HG02840 (cell line): Measurements from ENCODE around the gene SEMA7A.

Source experiments
- ATAC-seq: cut with Tn5 transposase; IDR thresholded peaks from one replicate; pipeline ENCODE4 v1.9.1; 2021; ENCODE audit warnings: mild to moderate bottlenecking, moderate library complexity, moderate number of reproducible peaks; ENCODE audit not compliant: unreplicated experiment, low FRiP score

Gene SEMA7A

DNA sequence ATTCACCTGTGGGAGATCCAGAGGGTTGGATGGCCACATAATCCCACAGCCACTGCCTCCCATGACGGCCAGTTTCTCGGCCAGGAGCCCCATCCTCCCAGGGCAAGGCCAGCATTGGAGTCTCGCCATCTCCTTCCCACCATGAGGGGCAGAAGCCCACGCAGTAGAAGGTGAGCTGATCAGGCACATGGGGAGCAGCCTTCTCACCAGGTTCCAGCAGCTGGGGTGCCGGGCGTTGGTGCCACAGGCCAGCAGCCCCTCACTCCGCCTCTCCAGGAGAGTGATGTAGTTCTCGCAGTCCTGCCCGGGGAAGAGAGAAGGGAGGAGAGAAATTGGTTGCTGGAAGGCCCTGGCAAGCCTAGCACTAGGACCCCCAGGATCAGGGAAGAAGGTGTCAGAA, 16.1 kb downstream of the SEMA7A start:
- ATAC-seq, result no peak

GRCh38 chr15:74417225-74417624, 16.5 kb downstream of the SEMA7A start:
- ATAC-seq, result no peak

GRCh38 chr15:74415966-74416916, 17.5 kb downstream of the SEMA7A start:
- ATAC-seq, result no peak

- no peak for ATAC-seq
These were observed 19.0 kb downstream of the SEMA7A start for GRCh38 chr15:74414603-74415338.

DNA sequence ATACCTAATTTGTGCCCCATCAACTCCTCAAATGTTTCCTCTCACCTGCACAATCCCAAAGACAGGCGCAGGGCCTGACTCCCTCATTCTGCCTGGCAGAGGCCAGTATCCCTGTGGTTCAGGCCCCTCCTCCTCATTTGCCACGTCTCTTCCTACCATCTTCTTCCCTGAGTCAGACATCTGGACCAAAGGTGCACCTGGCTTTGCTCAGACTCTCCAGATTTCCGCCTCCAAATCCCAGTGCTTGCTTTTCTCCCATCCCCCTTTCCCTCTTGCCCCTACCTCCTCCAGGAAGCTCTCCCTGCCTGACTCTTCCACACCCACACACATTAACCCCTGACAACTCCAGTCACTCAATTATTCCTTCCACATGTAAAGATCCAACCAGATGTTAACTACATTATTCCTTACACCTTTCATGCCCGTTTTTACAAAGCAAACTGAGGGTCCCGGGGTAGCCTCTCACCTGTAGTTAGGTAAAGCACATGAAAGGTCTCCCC, 19.6 kb downstream of the SEMA7A start:
- no peak for ATAC-seq

- no peak for ATAC-seq
These were observed 20.2 kb downstream of the SEMA7A start for GRCh38 chr15:74413350-74414080.

DNA sequence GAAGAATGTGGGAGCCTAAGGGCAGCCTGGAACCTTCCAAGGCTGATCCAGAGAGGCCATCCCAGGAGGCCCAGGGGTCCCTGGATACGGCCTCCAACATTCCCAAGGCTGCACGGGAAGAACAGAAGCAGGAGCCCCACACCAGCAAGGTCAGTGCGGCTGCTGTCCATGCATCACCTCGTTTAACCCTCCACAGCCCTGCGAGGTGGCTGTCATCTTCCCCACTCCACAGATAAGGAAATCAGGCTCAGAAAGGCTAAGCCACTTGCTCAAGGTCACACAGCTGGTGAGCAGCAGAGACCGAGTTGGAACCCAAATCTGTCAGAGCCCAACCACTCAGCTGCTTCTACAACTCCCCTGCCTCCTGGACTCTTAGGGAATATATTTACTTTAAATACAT, 21.6 kb downstream of the SEMA7A start:
- ATAC-seq, result no peak

DNA sequence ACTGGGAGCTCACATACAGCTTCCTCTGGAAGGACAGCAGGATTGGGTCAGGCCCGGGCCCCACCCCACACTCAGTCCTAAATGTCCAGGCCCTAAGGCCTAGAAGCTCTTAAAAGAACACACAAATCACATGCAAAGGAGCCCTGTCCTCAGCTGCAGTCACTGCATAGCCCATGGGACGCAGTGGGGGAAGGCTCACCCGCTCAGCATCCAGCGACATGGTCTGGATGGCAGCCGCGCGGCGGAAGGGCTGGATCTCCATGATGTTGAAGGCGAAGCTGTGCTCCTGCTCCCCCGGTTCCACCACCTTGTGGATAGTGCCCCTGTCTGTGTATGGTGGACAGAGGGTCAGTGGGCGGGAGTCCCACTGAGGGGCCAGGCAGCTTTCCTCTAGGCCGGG, 22.1 kb downstream of the SEMA7A start:
- ATAC-seq, result no peak

DNA sequence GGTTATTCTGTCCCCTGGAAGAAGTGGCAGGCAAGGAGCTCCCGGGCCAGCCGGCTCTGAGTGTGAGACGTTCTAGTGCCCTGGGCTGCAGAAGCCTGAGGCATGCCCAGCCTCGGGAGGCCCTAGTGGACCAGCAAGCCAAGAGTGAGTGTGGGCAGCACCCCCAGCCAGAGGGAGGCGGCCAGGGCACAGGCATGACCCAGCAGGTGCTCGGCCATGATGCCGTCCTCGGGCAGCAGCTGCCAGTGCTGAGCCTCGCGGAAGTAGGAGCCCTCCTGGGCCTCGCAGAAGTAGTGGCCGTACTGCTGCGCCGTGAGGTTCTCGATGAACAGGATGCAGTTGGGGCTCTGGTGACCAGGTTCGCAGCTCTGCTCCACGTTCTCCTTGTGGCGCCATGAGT, 23.3 kb downstream of the SEMA7A start:
- no peak for ATAC-seq

DNA sequence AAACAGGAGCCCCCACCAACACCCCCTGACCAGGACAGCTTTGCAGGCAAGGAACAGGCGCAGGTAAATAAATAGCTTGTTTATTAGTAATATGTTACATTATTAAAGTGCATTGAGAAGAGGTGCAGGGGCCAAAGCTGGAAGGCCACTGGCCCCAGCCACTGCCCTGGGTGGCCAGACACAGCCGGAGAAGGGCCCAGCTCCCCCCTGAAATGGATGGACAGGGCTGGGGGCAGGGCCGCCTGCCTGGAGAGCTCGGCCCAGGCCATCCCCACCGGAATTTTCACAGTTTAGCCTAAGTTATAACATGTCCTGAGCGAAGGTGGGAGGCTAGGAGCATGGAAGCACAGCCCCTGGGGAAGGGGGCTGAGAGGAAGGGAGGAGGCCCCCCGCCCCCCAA, 24.5 kb downstream of the SEMA7A start:
- no peak for ATAC-seq

GRCh38 chr15:74408815-74409214, 24.9 kb downstream of the SEMA7A start:
- no peak for ATAC-seq

- ATAC-seq, result no peak
These were observed 25.4 kb downstream of the SEMA7A start for GRCh38 chr15:74408385-74408784.

DNA sequence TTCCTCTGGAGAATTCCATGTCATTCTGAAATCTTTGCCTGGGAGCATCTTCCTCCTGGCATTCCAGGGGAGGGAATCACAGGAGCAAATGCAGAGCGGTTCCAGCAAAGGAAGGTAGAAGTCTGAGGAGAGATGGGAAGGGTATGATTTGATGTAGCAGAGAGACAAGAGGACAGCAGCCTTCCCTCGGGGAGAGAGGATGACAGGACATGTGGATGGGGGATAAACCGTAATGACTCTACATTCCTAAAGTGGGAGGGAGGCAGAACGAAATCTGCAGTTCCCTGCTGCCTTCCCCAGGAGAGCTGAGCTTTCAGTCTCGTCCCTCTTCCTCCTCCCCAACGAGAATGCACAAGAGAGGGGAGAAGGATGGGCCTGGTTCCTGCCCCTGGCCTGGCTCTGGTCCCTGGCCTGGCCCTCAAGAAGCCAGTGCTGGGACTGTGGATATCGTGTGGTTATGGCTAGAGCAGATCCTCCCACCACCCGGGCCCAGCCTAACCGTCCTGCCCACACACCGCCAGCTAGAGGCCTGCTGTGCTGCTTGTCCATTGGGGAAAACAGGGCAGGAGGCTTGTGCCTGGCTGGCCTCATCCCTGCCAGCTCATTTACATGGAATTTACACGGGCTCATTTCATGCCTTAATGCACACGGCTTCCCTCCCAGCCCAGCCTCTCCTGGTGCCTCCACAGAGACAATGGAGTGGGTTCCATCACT, 26.6 kb downstream of the SEMA7A start:
- no peak for ATAC-seq

DNA sequence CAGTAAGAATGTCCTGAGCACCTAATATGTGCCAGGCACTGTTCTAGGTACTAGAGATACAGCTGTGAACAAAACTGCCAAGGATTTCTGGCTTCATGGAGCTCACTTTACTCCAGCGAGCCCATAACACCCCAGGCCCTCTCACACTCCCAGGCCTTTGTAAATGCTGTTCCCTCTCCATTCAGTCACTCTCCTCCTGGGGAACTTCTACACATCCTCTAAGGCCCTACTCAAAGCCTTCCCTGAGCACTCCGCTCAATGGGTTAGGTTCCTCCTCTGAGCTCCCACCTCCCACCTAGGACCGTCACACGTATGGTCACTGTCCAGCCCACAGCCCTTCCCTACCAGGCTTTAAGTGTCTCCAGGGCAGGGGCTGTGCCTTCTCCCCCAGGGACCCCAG, 27.2 kb downstream of the SEMA7A start:
- no peak for ATAC-seq

- ATAC-seq, result no peak
These were observed 27.9 kb downstream of the SEMA7A start for GRCh38 chr15:74405823-74406222.

- ATAC-seq, result no peak
These were observed 29.7 kb downstream of the SEMA7A start for GRCh38 chr15:74403991-74404563.

DNA sequence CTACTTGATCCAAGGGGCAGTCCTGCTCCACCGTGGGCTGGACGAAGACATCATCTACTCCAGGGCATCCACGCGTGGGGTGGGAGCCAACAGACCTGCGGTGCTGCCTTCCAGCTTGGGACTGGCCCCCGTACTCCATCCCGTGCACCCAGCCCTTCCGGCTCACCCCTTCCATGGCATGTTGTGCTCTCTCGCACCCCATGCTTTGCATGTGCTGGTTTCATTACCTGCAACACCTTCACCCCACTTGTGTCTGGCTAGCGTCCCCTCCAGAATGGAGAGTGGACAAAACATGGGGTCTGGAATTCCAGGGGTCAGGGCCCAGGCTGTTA, 30.2 kb downstream of the SEMA7A start:
- peak; percentile 11 for ATAC-seq

DNA sequence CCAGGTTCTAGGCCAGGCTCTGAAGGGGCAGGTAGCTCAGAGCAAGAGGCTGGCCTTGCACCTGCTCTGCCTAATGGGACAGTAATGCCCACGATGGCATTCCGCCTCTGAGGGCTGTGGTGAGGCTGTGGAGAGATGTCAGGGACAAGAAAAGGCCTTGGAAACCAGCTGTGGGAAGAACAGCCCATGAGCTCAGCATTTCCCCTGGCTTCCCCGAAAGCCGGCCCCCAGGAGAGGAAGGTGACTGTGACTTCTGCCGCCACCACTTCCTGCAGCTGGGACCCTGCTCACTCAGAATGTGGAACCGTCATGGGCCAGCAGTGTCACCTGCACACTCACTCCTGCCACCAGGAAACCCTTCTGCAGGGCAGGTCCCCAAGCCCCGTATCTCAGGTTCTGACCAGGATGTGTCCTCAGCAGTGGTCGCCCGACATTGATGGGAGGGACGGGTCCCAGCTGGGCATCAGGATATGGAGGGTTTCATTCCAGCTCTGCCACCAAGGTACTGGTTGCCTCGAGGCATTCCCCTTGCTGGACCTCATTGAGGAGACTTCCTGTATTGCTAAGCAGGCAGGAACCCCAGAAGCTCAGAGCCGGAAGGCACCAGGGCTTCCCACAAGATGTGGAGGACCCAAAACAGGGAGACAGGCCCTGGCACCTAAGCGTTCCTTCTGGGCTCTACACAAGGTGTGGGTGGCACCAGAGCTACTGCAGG, 30.7 kb downstream of the SEMA7A start:
- ATAC-seq, result peak; percentile 33

- no peak for ATAC-seq
These were observed 31.4 kb downstream of the SEMA7A start for GRCh38 chr15:74402337-74402841.
